WTC11 (cell line): Measurements from ENCODE around the gene AP3D1. TPM values are rescaled to one million over a fixed set of nuclear protein-coding genes. Genes with fewer than 3 reads are reported as not detected.

ENCODE experiments used
- ATAC-seq: fragments of 200-7000 bp; cut with Tn5 transposase; 2 replicates; pipeline ENCODE4 v1.10.0; 2021; ENCODE audit warnings: mild to moderate bottlenecking, moderate library complexity
- CTCF ChIA-PET: fragments of 300-600 bp; sonication (Branson Sonifier 250); formaldehyde crosslinking; loops from one replicate; lab custom pipeline; 2021; ENCODE audit warnings: antibody characterized with exemption; lab: Charles Lee
- POLR2A ChIA-PET: fragments of 350-600 bp; sonication (Branson Sonifier 250); formaldehyde crosslinking; loops from one replicate; lab custom pipeline; 2021; ENCODE audit warnings: antibody characterized with exemption; lab: Charles Lee
- DNase-seq: peaks from one replicate; pipeline ENCODE4 v3.0.0; 2021; ENCODE audit warnings: low spot score
- H3K27ac Mint-ChIP-seq: 2 replicates; pipeline ENCODE4 v1.8.0; 2021; ENCODE audit warnings: mixed read lengths
- H3K27me3 Mint-ChIP-seq: 2 replicates; pipeline ENCODE4 v1.8.0; 2021; ENCODE audit warnings: low read depth, mild to moderate bottlenecking, moderate library complexity, mixed read lengths
- H3K36me3 Mint-ChIP-seq: 2 replicates; pipeline ENCODE4 v1.8.0; 2021; ENCODE audit warnings: mixed read lengths
- H3K4me1 Mint-ChIP-seq: 2 replicates; pipeline ENCODE4 v1.8.0; 2022; ENCODE audit warnings: mixed read lengths
- H3K4me3 Mint-ChIP-seq: 2 replicates; pipeline ENCODE4 v1.8.0; 2021; ENCODE audit warnings: mild to moderate bottlenecking, moderate library complexity, mixed read lengths
- H3K9me3 Mint-ChIP-seq: 2 replicates; pipeline ENCODE4 v1.8.0; 2021; ENCODE audit warnings: mixed read lengths
- ATF3 ChIP-seq: sonication (generic); formaldehyde crosslinking; conservative IDR thresholded peaks from 2 replicates; pipeline ENCODE4 v1.8.1; 2022; ENCODE audit warnings: mild to moderate bottlenecking, missing genetic modification reagents
- ELF4 ChIP-seq: sonication (generic); formaldehyde crosslinking; IDR thresholded peaks from 2 replicates; pipeline ENCODE4 v1.8.1; 2022; ENCODE audit warnings: low read depth, mild to moderate bottlenecking, moderate library complexity, missing genetic modification reagents
- ERG ChIP-seq: fragments of 250-450 bp; sonication (Bioruptor Pico); IDR thresholded peaks from 2 replicates; pipeline ENCODE4 v1.8.0; 2021; ENCODE audit warnings: mild to moderate bottlenecking
- KAT7 ChIP-seq: sonication (generic); formaldehyde crosslinking; IDR thresholded peaks from 2 replicates; pipeline ENCODE4 v1.8.1; 2023; ENCODE audit warnings: missing genetic modification reagents, mild to moderate bottlenecking, borderline replicate concordance
- STAT6 ChIP-seq: sonication (generic); formaldehyde crosslinking; conservative IDR thresholded peaks from 2 replicates; pipeline ENCODE4 v1.8.1; 2023; ENCODE audit warnings: mild to moderate bottlenecking, low read depth, missing genetic modification reagents, moderate library complexity
- TCF7 ChIP-seq: sonication (generic); formaldehyde crosslinking; IDR thresholded peaks from 2 replicates; pipeline ENCODE4 v1.8.0; 2022; ENCODE audit warnings: mild to moderate bottlenecking, low read depth, missing genetic modification reagents, moderate library complexity
- ZNF121 ChIP-seq: sonication (generic); formaldehyde crosslinking; IDR thresholded peaks from 2 replicates; pipeline ENCODE4 v1.8.0; 2023; ENCODE audit warnings: missing genetic modification reagents
- ZNF317 ChIP-seq: sonication (generic); formaldehyde crosslinking; IDR thresholded peaks from 2 replicates; pipeline ENCODE4 v1.8.1; 2023; ENCODE audit warnings: low read depth, mild to moderate bottlenecking, moderate library complexity, missing genetic modification reagents, borderline replicate concordance
- total RNA-seq: library from RNA; stranded (reverse); gene quantifications from 3 replicates; pipeline ENCODE4 v1.2.3, GENCODE V29; 2021
- TF ChIP-seq, protein P1 (sequence below): fragments of 250-450 bp; sonication (Bioruptor Pico); IDR thresholded peaks from 2 replicates; pipeline ENCODE4 v1.9.0; 2021; ENCODE audit warnings: mild to moderate bottlenecking
- TF ChIP-seq, protein P2 (sequence below): fragments of 250-450 bp; sonication (Bioruptor Pico); conservative IDR thresholded peaks from 2 replicates; pipeline ENCODE4 v1.9.0; 2021; ENCODE audit warnings: mild to moderate bottlenecking
- TF ChIP-seq, protein P3 (sequence below): fragments of 250-450 bp; sonication (Bioruptor Pico); IDR thresholded peaks from 2 replicates; pipeline ENCODE4 v1.9.0; 2021; ENCODE audit warnings: mild to moderate bottlenecking, borderline replicate concordance
- TF ChIP-seq, protein P4 (sequence below): sonication (generic); formaldehyde crosslinking; IDR thresholded peaks from 2 replicates; pipeline ENCODE4 v1.8.0; 2022; ENCODE audit warnings: mild to moderate bottlenecking, missing genetic modification reagents
- TF ChIP-seq, protein P5 (sequence below): fragments of 250-450 bp; sonication (Bioruptor Pico); IDR thresholded peaks from 2 replicates; pipeline ENCODE4 v1.9.0; 2021; ENCODE audit warnings: moderate library complexity, mild to moderate bottlenecking, inconsistent platforms, borderline replicate concordance
- TF ChIP-seq, protein P6 (sequence below): sonication (generic); formaldehyde crosslinking; IDR thresholded peaks from 2 replicates; pipeline ENCODE4 v1.8.1; 2023; ENCODE audit warnings: mild to moderate bottlenecking, missing genetic modification reagents, moderate library complexity

AP3D1 gene
- total RNA-seq, 1 experiment from 2014 or later = 190 TPM

DNA sequence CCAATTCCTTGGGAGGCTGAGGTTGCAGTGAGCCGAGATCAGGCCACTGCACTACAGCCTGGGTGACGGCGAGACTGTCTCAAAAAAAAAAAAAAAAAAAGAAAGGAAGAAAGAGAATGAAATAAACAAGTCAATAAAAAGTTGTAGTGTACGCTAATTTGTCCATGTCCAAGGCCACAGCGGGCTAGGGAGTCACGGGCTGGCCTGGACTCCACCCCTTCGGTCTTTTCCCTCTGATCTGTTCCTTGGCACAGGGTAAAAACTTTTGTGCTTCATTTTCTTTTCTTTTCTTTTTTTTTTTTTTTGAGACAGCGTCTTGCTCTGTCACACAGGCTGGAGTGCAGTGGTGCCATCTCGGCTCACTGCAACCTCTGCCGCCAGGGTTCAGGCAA, 80.9 kb downstream of the AP3D1 start:
- no peak overlapping the region for H3K27ac Mint-ChIP-seq
- no peak for DNase-seq
- no peaks in the 10 kb centered on the region for H3K9me3 Mint-ChIP-seq
- H3K4me1 Mint-ChIP-seq = 0 out of 2 replicates have a peak, but pooled peaks cover 2% of the 10 kb centered on the region
- ChIA-PET POLR2A (interaction anchor here (0.6 to 1.5 kb wide), 4 partner anchors 19 to 73 kb away, joined by 3 to 7 read pairs (median 4); no protein-coding TSS in a partner anchor), CTCF (interaction anchor here (0.5 to 1.8 kb wide), 15 partner anchors 9 to 141 kb away, joined by 3 to 12 read pairs (median 4); partner anchors contain the start of gene MOB3A)
- no peaks in the 10 kb centered on the region; the same call in 1 of the 2 replicates for H3K27me3 Mint-ChIP-seq
- H3K4me3 Mint-ChIP-seq = no peak overlapping the region
- peaks cover 7% of the 10 kb centered on the region for H3K36me3 Mint-ChIP-seq
- TF ChIP-seq KAT7 (CRISPR knock-in tag) = no peak
- no peak for TF ChIP-seq ZNF317
- TF ChIP-seq, protein P1, sequence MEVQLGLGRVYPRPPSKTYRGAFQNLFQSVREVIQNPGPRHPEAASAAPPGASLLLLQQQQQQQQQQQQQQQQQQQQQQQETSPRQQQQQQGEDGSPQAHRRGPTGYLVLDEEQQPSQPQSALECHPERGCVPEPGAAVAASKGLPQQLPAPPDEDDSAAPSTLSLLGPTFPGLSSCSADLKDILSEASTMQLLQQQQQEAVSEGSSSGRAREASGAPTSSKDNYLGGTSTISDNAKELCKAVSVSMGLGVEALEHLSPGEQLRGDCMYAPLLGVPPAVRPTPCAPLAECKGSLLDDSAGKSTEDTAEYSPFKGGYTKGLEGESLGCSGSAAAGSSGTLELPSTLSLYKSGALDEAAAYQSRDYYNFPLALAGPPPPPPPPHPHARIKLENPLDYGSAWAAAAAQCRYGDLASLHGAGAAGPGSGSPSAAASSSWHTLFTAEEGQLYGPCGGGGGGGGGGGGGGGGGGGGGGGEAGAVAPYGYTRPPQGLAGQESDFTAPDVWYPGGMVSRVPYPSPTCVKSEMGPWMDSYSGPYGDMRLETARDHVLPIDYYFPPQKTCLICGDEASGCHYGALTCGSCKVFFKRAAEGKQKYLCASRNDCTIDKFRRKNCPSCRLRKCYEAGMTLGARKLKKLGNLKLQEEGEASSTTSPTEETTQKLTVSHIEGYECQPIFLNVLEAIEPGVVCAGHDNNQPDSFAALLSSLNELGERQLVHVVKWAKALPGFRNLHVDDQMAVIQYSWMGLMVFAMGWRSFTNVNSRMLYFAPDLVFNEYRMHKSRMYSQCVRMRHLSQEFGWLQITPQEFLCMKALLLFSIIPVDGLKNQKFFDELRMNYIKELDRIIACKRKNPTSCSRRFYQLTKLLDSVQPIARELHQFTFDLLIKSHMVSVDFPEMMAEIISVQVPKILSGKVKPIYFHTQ = no peak
- TF ChIP-seq, protein P2, sequence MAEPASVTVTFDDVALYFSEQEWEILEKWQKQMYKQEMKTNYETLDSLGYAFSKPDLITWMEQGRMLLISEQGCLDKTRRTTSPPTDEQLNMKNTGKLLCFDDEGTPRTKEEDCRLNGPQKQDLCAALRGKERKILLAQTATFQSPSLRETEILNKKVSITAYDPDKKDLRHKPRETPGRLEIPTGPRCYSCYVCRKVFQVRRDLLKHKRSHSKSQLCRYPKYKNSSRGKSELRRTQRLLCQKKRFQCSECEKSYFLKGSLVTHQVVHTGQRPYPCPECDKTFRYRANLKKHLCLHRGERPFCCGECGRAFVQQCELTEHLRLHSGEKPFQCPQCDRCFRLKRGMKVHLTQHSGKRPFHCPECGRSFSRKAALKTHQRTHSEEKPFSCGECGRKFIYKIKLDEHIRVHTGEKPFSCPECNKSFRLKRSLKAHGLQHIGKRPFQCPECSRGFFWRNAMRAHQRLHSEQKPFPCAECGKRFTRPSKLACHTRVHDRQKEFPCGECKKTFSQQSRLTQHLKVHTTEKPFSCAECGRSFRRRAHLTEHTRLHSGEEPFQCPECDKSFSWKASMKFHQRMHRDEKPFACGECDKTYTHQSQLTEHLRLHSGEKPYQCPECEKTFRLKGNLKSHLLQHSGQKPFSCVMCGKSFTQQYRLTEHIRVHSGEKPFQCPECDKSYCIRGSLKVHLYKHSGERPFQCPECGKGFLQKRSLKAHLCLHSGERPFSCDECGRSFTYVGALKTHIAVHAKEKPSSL (CRISPR knock-in tag) = no peak
- TF ChIP-seq, protein P3, sequence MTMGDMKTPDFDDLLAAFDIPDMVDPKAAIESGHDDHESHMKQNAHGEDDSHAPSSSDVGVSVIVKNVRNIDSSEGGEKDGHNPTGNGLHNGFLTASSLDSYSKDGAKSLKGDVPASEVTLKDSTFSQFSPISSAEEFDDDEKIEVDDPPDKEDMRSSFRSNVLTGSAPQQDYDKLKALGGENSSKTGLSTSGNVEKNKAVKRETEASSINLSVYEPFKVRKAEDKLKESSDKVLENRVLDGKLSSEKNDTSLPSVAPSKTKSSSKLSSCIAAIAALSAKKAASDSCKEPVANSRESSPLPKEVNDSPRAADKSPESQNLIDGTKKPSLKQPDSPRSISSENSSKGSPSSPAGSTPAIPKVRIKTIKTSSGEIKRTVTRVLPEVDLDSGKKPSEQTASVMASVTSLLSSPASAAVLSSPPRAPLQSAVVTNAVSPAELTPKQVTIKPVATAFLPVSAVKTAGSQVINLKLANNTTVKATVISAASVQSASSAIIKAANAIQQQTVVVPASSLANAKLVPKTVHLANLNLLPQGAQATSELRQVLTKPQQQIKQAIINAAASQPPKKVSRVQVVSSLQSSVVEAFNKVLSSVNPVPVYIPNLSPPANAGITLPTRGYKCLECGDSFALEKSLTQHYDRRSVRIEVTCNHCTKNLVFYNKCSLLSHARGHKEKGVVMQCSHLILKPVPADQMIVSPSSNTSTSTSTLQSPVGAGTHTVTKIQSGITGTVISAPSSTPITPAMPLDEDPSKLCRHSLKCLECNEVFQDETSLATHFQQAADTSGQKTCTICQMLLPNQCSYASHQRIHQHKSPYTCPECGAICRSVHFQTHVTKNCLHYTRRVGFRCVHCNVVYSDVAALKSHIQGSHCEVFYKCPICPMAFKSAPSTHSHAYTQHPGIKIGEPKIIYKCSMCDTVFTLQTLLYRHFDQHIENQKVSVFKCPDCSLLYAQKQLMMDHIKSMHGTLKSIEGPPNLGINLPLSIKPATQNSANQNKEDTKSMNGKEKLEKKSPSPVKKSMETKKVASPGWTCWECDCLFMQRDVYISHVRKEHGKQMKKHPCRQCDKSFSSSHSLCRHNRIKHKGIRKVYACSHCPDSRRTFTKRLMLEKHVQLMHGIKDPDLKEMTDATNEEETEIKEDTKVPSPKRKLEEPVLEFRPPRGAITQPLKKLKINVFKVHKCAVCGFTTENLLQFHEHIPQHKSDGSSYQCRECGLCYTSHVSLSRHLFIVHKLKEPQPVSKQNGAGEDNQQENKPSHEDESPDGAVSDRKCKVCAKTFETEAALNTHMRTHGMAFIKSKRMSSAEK (CRISPR knock-in tag) = no peak
- TF ChIP-seq, protein P4, sequence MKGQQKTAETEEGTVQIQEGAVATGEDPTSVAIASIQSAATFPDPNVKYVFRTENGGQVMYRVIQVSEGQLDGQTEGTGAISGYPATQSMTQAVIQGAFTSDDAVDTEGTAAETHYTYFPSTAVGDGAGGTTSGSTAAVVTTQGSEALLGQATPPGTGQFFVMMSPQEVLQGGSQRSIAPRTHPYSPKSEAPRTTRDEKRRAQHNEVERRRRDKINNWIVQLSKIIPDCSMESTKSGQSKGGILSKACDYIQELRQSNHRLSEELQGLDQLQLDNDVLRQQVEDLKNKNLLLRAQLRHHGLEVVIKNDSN (CRISPR knock-in tag) = no peak
- no peak for ATAC-seq

DNA sequence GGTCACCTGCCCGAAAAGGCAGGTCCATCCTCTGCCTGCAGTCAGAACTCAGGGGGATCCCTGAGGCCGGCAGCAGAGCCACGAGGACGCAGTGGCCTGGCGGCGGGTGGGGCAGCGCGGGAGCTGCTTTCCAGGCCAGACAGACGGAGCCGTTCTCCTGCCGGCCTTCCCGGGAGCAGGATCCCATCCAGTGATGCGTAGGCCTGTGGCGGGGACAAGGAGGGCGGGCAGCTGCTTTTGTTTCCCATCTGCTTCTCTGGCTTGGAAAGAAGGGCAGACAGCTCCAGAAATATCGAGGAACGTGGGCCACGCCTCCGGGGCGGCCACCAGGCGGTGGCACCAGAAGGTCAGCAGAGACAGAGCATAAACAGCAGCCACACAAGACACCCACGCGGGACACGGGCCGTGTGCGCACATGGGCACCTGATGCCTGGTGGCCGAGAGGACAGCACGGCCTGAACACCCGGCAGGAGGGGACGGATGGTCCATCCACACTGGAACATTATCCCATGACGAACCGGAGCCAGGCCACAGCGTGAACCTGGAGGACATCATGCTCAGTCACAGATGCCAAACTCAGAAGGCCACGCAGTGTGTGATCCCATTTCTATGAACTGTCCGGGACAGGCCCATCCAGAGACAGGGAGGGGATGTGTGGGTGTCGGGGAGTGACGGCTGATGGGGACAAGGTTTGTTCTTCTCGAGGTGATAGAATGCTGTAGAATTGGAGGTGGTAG, 86.4 kb downstream of the AP3D1 start:
- DNase-seq (no peak), ATAC-seq (no peak)
- CTCF ChIA-PET = interaction anchor here (1.1 kb wide), 1 partner anchor 13 kb away, joined by 3 read pairs; no protein-coding TSS in a partner anchor
- peaks cover 17% of the 10 kb centered on the region for H3K4me1 Mint-ChIP-seq
- no peak overlapping the region for H3K27ac Mint-ChIP-seq
- no peaks in the 10 kb centered on the region for H3K36me3 Mint-ChIP-seq
- no peaks in the 10 kb centered on the region for H3K9me3 Mint-ChIP-seq
- POLR2A ChIA-PET = no interaction called here
- no peak overlapping the region for H3K4me3 Mint-ChIP-seq
- H3K27me3 Mint-ChIP-seq = no peaks in the 10 kb centered on the region; the same call in 1 of the 2 replicates
- TF ChIP-seq ERG (no peak), ZNF121 (CRISPR knock-in tag) (no peak), ATF3 (no peak), TCF7 (no peak), ELF4 (CRISPR knock-in tag) (no peak), STAT6 (CRISPR knock-in tag) (no peak)
- TF ChIP-seq, protein P5, sequence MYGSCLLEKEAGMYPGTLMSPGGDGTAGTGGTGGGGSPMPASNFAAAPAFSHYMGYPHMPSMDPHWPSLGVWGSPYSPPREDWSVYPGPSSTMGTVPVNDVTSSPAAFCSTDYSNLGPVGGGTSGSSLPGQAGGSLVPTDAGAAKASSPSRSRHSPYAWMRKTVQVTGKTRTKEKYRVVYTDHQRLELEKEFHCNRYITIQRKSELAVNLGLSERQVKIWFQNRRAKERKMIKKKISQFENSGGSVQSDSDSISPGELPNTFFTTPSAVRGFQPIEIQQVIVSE (CRISPR knock-in tag) = no peak
- TF ChIP-seq, protein P6, sequence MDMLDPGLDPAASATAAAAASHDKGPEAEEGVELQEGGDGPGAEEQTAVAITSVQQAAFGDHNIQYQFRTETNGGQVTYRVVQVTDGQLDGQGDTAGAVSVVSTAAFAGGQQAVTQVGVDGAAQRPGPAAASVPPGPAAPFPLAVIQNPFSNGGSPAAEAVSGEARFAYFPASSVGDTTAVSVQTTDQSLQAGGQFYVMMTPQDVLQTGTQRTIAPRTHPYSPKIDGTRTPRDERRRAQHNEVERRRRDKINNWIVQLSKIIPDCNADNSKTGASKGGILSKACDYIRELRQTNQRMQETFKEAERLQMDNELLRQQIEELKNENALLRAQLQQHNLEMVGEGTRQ = no peak
